ENCODE measurements around the gene CDIPT.

DNA sequence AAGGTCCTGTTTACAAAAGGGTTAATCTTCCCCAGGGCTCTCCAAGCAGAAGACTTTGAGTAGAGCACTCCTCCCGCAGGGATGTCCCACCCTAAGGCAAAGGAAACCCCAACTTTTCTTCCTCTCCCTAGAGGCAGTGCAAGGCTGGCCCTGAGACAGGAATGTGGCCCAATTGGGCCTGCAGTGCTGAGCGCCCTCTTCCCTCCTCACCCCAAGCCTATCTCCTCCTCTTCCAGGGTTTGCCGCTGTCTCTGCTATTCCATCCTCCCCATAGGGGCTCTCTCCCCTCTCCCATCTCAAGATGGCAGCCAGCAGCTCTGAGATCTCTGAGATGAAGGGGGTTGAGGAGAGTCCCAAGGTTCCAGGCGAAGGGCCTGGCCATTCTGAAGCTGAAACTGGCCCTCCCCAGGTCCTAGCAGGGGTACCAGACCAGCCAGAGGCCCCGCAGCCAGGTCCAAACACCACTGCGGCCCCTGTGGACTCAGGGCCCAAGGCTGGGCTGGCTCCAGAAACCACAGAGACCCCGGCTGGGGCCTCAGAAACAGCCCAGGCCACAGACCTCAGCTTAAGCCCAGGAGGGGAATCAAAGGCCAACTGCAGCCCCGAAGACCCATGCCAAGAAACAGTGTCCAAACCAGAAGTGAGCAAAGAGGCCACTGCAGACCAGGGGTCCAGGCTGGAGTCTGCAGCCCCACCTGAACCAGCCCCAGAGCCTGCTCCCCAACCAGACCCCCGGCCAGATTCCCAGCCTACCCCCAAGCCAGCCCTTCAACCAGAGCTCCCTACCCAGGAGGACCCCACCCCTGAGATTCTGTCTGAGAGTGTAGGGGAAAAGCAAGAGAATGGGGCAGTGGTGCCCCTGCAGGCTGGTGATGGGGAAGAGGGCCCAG lies 50.0 kb downstream of the CDIPT start:
- TF ChIP-seq ZNF274 (IDR thresholded peaks at IDR 0.05; ENCODE audit: low read depth, low read length) = no peak
- no peak for TF ChIP-seq SUZ12 (IDR thresholded peaks at IDR 0.05; ENCODE audit: extremely low read depth, insufficient read depth, insufficient read length)

All from NT2/D1 (cell line).